Thymus (tissue), 11 donors: ENCODE results near the gene NUDT19. TPM values are rescaled to one million over a fixed set of nuclear protein-coding genes. Genes with fewer than 3 reads are reported as not detected.
A peak's percentile ranks its signal among the peaks of the same experiment; 100 is the strongest.
"Not testable (repeated sequence)": the region's sequence is repeated elsewhere in the genome, so short reads cannot be mapped to it uniquely, and the experiment has no call there.

Experiments
- DNase-seq, 9 donors: peaks; one replicate each; pipeline ENCODE4 v3.0.0-alpha.2; 2013; ENCODE audit warnings: low spot score in 9 of 9, low read depth in 6 of 9, missing footprints in 1 of 9
- H3K27ac ChIP-seq, 2 donors: one replicate each; pipeline ENCODE4 v1.5.1; 2013; ENCODE audit warnings: control low read depth in 1 of 2, low read depth in 1 of 2, low read length in 1 of 2, mild to moderate bottlenecking in 1 of 2, moderate library complexity in 1 of 2
- H3K27me3 ChIP-seq, 2 donors: one replicate each; pipeline ENCODE4 v1.5.1; 2013; ENCODE audit warnings: low read length in 1 of 2; ENCODE audit not compliant: control insufficient read depth in 2 of 2, insufficient read depth in 1 of 2
- H3K36me3 ChIP-seq, 2 donors: one replicate each; pipeline ENCODE4 v1.5.1; 2013; ENCODE audit warnings: low read length in 1 of 2, mild to moderate bottlenecking in 1 of 2, moderate library complexity in 1 of 2; ENCODE audit not compliant: control insufficient read depth in 2 of 2, insufficient read depth in 2 of 2
- H3K4me1 ChIP-seq, 2 donors: one replicate each; pipeline ENCODE4 v1.5.1; 2013; ENCODE audit warnings: low read length in 2 of 2; ENCODE audit not compliant: control insufficient read depth in 2 of 2, insufficient read depth in 2 of 2
- H3K4me3 ChIP-seq, 2 donors: one replicate each; pipeline ENCODE4 v1.5.1; 2013; ENCODE audit warnings: low read length in 2 of 2, control low read depth in 1 of 2, mild to moderate bottlenecking in 1 of 2
- H3K9me3 ChIP-seq, 2 donors: one replicate each; pipeline ENCODE4 v1.5.1; 2013; ENCODE audit warnings: low read length in 1 of 2, mild to moderate bottlenecking in 1 of 2; ENCODE audit not compliant: control insufficient read depth in 2 of 2, insufficient read depth in 1 of 2
- WGBS: extraction: QIAGEN DNeasy Blood & Tissue Kit; methylation state at CpG from one replicate; pipeline ENCODE4 v1.1.7; 2013; 5-methylcytosine and 5-hydroxymethylcytosine counted together
- polyA plus RNA-seq: library from polyadenylated mRNA; stranded (reverse); fragments of 200-250 nt; gene quantifications from one replicate; pipeline ENCODE4 v1.2.3, GENCODE V29; 2013
- total RNA-seq: library from RNA; stranded (reverse); fragments of 120-200 nt; gene quantifications from one replicate; pipeline ENCODE4 v1.2.4, GENCODE V29; 2013
- donor health status: healthy.

Gene NUDT19
- total and polyA plus RNA-seq, 2 donors: 3.7 to 11.1 TPM

DNA sequence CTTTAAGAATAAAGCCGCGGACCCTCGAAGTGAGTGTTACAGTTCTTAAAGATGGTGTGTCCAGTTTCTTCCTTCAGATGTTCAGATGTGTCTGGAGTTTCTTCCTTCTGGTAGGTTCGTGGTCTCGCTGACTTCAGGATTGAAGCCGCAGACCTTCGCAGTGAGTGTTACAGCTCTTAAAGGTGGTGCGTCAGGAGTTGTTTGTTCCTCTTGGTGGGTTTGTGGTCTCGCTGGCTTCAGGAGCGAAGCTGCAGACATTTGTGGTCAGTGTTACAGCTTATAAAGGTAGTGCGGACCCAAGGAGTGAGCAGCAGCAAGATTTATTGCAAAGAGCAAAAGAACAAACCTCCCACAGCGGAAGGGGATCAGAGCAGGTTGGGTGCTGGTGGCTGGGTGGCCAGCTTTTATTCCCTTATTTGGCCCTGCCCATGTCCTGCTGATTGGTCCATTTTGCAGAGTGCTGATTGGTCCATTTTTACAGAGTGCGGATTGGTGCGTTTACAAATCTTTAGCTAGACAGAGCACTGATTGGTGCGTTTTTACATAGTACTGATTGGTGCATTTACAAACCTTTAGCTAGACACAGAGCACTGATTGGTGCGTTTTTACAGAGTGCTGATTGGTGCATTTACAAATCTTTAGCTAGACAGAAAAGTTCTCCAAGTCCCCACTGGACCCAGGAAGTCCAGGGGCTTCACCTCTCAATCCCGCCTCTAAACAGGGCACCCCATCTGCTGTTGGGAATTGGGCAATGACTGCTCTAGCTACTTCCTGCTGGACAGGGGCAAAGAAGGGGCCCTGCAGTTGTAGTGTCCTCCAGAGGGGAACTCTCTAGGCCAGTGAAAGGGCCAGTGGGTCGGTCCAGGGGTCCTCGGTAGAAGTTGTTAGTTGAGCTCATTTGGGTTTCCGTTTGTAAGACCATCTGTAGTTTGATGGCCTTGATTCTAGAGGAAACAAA, 1.8 kb downstream of the NUDT19 start:
- not testable (repeated sequence) for H3K36me3 ChIP-seq, H3K9me3 ChIP-seq, DNase-seq, H3K4me1 ChIP-seq, H3K27me3 ChIP-seq
- 56% methylated on average over 20 of the region's 20 CpGs for WGBS
- peak overlapping the region in 1 of 2 donors; percentile 53 for H3K4me3 ChIP-seq
- H3K27ac ChIP-seq: peak overlapping the region in 1 of 2 donors; percentile 20

DNA sequence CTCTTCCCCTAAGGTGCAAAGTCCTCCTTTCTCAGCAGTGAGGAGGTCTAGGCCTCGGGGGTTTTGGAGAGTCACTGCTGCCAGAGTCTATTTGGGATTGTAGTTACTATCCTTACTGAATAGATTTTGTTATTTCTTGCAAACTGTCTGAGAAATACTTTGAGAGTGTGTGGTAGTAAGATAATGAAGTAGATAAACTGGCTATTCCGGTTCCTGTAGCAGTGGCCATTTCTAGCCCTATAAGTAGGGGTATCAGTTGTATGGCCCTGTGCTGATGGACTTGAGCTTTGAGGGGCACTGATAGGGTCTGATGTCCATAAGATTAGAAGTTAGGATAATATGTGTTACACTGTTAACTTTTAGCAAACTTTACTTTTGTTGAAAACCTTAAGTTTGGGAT, 2.7 kb downstream of the NUDT19 start:
- H3K4me1 ChIP-seq, H3K36me3 ChIP-seq, H3K27me3 ChIP-seq, H3K4me3 ChIP-seq, H3K9me3 ChIP-seq, H3K27ac ChIP-seq, DNase-seq: not testable (repeated sequence)
- WGBS: 94% methylated on average over 2 of the region's 2 CpGs

DNA sequence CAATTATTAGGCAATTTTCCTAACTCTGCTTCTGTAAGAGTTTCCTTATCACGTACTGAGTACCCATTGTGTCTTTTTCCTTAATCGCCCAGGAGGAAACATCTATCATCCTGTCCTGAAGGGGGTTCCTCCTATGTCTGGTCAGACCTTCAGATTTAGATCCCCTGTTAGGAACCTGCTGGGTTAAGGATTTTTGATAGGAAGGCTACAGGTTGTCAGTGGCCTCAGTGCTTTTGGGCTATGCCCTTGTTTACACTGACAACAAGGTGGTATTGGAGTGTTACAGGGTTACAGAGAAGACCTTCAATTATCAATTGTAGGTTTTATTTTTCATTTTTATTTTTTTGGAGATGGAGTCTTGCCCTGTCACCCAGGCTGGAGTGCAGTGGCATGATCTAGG, 3.2 kb downstream of the NUDT19 start:
- H3K36me3 ChIP-seq, H3K4me3 ChIP-seq, H3K9me3 ChIP-seq, H3K27ac ChIP-seq, H3K4me1 ChIP-seq, DNase-seq, H3K27me3 ChIP-seq: not testable (repeated sequence)
- WGBS: 92% methylated on average over 2 of the region's 2 CpGs

DNA sequence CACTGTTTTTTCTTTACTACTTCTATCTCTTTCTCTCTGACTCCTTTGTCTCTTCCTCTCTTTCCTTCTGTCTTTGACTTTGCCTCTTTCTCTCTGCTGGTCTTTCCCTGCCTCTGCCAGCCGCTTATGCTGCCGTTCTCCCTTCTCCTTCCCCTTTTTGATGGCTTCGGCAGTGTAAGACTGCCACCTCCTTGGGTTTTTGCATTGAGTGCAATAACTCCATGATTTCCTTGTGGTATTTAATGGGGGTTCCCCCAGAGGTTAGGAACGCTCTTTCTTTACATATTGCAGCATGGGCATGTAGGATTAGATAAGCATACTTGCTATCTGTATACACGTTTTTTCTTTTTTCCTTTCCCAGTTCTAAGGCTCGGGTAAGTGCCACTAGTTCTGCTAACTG, 3.9 kb downstream of the NUDT19 start:
- 55% methylated on average over 6 of the region's 6 CpGs for WGBS
- not testable (repeated sequence) for DNase-seq, H3K4me3 ChIP-seq, H3K4me1 ChIP-seq, H3K27me3 ChIP-seq, H3K27ac ChIP-seq, H3K36me3 ChIP-seq, H3K9me3 ChIP-seq

DNA sequence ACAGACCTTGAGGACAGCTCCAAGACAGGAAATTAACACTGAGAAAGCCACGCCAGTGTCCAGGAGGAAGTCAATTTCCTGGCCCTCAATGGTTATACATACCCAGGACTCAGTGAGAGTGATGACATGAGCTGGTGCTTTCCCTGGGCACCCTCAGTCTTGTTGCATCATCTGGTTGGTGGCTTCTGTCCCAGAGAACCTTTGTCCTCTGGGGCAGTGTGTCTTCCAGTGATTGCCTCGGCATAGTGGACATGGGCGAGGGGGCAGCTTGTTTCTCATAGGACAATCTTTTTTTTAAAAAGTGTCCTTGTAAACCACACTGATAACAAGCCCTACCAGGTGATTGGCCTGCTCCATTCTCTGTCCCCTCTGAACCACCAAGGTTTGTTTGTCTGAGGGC, 5.2 kb downstream of the NUDT19 start:
- not testable (repeated sequence) for H3K4me3 ChIP-seq, DNase-seq, H3K27me3 ChIP-seq, H3K4me1 ChIP-seq, H3K36me3 ChIP-seq, H3K27ac ChIP-seq, H3K9me3 ChIP-seq
- WGBS: 96% methylated on average over 3 of the region's 3 CpGs

DNA sequence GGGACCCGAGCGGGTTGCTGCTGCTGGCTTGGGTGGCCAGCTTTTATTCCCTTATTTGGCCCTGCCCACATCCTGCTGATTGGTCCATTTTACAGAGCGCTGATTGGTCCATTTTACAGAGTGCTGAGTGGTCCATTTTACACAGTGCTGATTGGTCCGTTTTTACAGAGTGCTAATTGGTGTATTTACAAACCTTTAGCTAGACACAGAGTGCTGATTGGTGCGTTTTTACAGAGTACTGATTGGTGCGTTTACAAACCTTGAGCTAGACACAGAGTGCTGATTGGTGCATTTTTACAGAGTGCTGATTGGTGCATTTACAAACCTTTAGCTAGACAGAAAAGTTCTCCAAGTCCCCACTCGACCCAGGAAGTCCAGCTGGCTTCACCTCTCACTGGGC, 8.5 kb downstream of the NUDT19 start:
- not testable (repeated sequence) for H3K4me1 ChIP-seq, H3K4me3 ChIP-seq, H3K27ac ChIP-seq, H3K27me3 ChIP-seq, DNase-seq
- peaks cover 6 to 11% of the 10 kb centered on the region in 2 donors for H3K36me3 ChIP-seq
- 99% methylated on average over 7 of the region's 7 CpGs for WGBS
- H3K9me3 ChIP-seq: peaks cover 0 to 20% of the 10 kb centered on the region in 2 donors

DNA sequence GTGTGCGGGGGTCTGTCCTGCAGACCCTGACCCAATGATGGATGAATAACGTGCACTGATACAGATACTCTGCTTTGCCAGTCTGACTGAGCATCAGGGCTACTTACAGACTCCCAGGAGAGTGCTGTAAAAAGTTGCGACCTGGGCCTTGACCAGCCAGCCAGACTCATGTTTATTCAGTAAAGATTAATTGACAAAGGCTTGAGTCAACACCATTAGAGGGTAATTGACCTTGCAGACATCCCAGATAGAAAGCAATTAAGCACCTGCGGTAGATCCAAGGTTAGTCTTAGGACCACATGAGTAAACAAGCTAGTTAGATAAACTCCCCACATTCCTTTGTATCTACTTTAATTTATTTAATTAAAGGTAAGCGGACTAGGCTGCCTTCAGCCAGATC, 10.4 kb downstream of the NUDT19 start:
- no peak overlapping the region for H3K27ac ChIP-seq

DNA sequence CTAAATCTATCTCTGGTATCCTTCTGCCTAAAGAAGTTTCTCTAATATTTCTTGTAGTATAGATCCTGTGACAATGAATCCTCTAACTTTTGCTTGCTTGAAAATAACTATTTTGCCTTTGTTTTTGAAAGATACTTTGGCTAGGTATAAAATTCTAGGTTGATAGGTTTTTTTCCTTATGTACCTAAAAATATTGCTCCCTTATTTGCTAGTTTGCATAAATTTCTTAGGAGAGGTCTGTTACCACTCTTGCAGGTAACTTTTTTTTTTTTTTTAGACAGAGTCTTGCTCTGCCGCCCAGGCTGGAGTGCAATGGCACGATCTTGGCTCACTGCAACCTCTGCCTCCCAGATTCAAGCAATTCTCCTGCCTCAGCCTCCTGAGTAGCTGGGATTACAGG, 12.4 kb downstream of the NUDT19 start:
- H3K27me3 ChIP-seq, DNase-seq, H3K4me1 ChIP-seq, H3K27ac ChIP-seq, H3K4me3 ChIP-seq: not testable (repeated sequence)
- H3K9me3 ChIP-seq: peaks cover 0 to 23% of the 10 kb centered on the region in 2 donors
- 95% methylated on average over 2 of the region's 2 CpGs for WGBS
- peaks cover 4 to 11% of the 10 kb centered on the region in 2 donors for H3K36me3 ChIP-seq

More for the DNA sequence above, 10.4 kb downstream of the NUDT19 start:
- Histone ChIP-seq H3K4me1 (no peaks in the 10 kb centered on the region), H3K36me3 (peaks cover 4 to 11% of the 10 kb centered on the region in 2 donors), H3K27me3 (no peaks in the 10 kb centered on the region), H3K4me3 (no peak overlapping the region), H3K9me3 (peaks cover 0 to 23% of the 10 kb centered on the region in 2 donors)
- 95% methylated on average over 5 of the region's 5 CpGs for WGBS
- DNase-seq: no peak

DNA sequence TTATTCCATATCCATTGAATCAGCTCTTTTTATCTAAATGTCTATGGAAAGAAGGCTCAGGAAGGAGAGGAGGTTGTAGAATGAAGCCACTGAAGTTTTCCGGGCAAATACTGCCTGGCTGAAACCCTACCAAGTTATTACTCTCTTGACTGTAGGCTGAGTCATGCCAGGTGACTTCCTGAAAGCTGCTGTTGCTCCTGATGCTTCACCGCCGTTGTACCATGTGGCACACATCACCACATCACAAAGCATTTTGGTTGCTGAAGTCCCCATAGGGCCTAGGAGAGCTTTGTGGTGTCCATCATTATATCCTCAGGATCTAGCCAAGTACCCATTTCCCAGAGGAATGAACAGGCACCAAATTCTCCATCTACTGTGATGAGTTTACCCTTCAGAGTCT, 16.8 kb downstream of the NUDT19 start:
- H3K27ac ChIP-seq: no peak overlapping the region

More for the DNA sequence above, 16.8 kb downstream of the NUDT19 start:
- peaks cover 0 to 16% of the 10 kb centered on the region in 2 donors for H3K9me3 ChIP-seq
- no peak overlapping the region for H3K4me3 ChIP-seq
- DNase-seq: peak in 5 of 9 donors; percentile 7 to 70 (median 33)
- H3K36me3 ChIP-seq: peaks cover 2 to 3% of the 10 kb centered on the region in 2 donors
- H3K27me3 ChIP-seq: no peaks in the 10 kb centered on the region
- peaks cover 5% of the 10 kb centered on the region in 2 donors for H3K4me1 ChIP-seq
- 9% methylated on average over 3 of the region's 3 CpGs for WGBS
